ENCODE results near the gene COLQ.
"Not testable (repeated sequence)": the region's sequence is repeated elsewhere in the genome, so short reads cannot be mapped to it uniquely, and the experiment has no call there.

Gene COLQ

DNA sequence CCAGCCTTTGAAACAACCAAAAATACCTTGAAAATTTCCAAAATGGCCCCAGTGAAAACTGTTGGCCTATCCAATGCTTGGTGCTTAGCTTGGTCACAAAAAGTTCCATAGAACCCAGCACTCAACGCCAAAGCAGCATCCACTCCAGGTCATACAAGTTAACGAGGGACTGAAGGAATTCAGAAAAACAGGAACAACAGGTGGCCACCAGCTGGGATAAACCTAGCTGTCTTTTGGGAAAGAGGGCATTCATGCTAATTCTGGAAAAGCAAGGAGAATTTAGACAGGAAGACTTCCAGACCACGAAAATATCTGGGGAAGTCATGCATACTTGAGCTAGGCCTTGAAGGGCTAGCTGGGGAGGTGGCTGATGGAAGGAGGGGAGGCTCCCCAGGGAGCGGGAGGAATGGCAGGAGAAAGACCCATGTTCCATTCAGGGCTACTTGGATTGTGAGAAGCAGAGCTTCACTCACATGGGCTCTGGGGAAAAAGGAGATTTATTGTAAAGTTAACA lies 28.6 kb downstream of the COLQ start:
- no peaks in the 10 kb centered on the region for H3K36me3 ChIP-seq (ENCODE audit: control insufficient read depth, insufficient read depth, low read length)
- peaks cover 13% of the 10 kb centered on the region; the same call in 1 of the 2 replicates for H3K4me1 ChIP-seq (ENCODE audit: control insufficient read depth, insufficient read depth, low read length)
- H3K27ac ChIP-seq (ENCODE audit: low read depth, low read length), result no peak overlapping the region
- H3K27me3 ChIP-seq (ENCODE audit: control insufficient read depth, insufficient read depth, low read length), result no peaks in the 10 kb centered on the region
- no peaks in the 10 kb centered on the region for H3K9me3 ChIP-seq (ENCODE audit: control insufficient read depth, insufficient read depth, low read depth, low read length)
- no peak overlapping the region for H3K4me3 ChIP-seq (ENCODE audit: low read depth, low read length)
- H3K9ac ChIP-seq (ENCODE audit: low read length), result no peak overlapping the region

- no peak overlapping the region for H3K27ac ChIP-seq (ENCODE audit: low read depth, low read length)
- no peaks in the 10 kb centered on the region for H3K36me3 ChIP-seq (ENCODE audit: control insufficient read depth, insufficient read depth, low read length)
- no peak overlapping the region for H3K4me3 ChIP-seq (ENCODE audit: low read depth, low read length)
Measured at GRCh38 chr3:15491143-15491542, 30.4 kb downstream of the COLQ start.

GRCh38 chr3:15490158-15490557 lies 31.3 kb downstream of the COLQ start:
- Histone ChIP-seq H3K4me3 (ENCODE audit: low read depth, low read length) (no peak overlapping the region), H3K27ac (ENCODE audit: low read depth, low read length) (no peak overlapping the region), H3K4me1 (ENCODE audit: control insufficient read depth, insufficient read depth, low read length) (no peaks in the 10 kb centered on the region), H3K9ac (ENCODE audit: low read length) (no peak overlapping the region), H3K27me3 (ENCODE audit: control insufficient read depth, insufficient read depth, low read length) (no peaks in the 10 kb centered on the region), H3K36me3 (ENCODE audit: control insufficient read depth, insufficient read depth, low read length) (no peaks in the 10 kb centered on the region), H3K9me3 (ENCODE audit: control insufficient read depth, insufficient read depth, low read depth, low read length) (no peaks in the 10 kb centered on the region)

More at GRCh38 chr3:15491143-15491542, 30.4 kb downstream of the COLQ start:
- Histone ChIP-seq H3K4me1 (ENCODE audit: control insufficient read depth, insufficient read depth, low read length) (peaks cover 8% of the 10 kb centered on the region; the same call in 1 of the 2 replicates), H3K27me3 (ENCODE audit: control insufficient read depth, insufficient read depth, low read length) (no peaks in the 10 kb centered on the region), H3K9me3 (ENCODE audit: control insufficient read depth, insufficient read depth, low read depth, low read length) (no peaks in the 10 kb centered on the region), H3K9ac (ENCODE audit: low read length) (no peak overlapping the region)

- Histone ChIP-seq H3K27ac (ENCODE audit: low read depth, low read length) (no peak overlapping the region), H3K4me1 (ENCODE audit: control insufficient read depth, insufficient read depth, low read length) (no peaks in the 10 kb centered on the region), H3K9ac (ENCODE audit: low read length) (no peak overlapping the region), H3K4me3 (ENCODE audit: low read depth, low read length) (no peak overlapping the region), H3K36me3 (ENCODE audit: control insufficient read depth, insufficient read depth, low read length) (no peaks in the 10 kb centered on the region), H3K27me3 (ENCODE audit: control insufficient read depth, insufficient read depth, low read length) (no peaks in the 10 kb centered on the region), H3K9me3 (ENCODE audit: control insufficient read depth, insufficient read depth, low read depth, low read length) (no peaks in the 10 kb centered on the region)
Measured at GRCh38 chr3:15488002-15488401, 33.5 kb downstream of the COLQ start.

DNA sequence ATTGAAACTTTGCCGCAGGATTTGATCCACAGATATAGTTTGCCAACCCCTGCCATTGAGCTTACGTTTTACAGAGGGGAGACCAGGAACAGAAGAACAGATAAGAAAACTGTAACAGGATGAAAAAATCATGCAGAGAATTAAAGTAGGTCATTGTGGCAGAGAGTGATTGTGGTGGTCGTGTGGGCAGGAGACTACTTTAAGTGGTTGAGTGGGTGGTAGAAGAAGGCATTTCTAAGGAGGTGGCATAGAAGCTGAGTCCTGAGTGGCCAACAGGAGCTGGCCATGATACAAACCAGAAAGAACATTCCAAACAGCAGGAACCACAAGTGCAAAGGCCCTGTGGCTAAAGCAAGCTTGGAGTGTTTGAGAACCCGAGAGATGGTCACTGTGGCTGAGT lies 34.5 kb downstream of the COLQ start:
- Histone ChIP-seq H3K9me3 (ENCODE audit: control insufficient read depth, insufficient read depth, low read depth, low read length) (no peaks in the 10 kb centered on the region), H3K4me1 (ENCODE audit: control insufficient read depth, insufficient read depth, low read length) (no peaks in the 10 kb centered on the region), H3K36me3 (ENCODE audit: control insufficient read depth, insufficient read depth, low read length) (no peaks in the 10 kb centered on the region), H3K9ac (ENCODE audit: low read length) (no peak overlapping the region), H3K27ac (ENCODE audit: low read depth, low read length) (no peak overlapping the region), H3K27me3 (ENCODE audit: control insufficient read depth, insufficient read depth, low read length) (no peaks in the 10 kb centered on the region), H3K4me3 (ENCODE audit: low read depth, low read length) (no peak overlapping the region)

GRCh38 chr3:15486020-15486419 lies 35.5 kb downstream of the COLQ start:
- H3K9ac ChIP-seq (ENCODE audit: low read length), result no peak overlapping the region
- H3K4me1 ChIP-seq (ENCODE audit: control insufficient read depth, insufficient read depth, low read length), result no peaks in the 10 kb centered on the region
- no peaks in the 10 kb centered on the region for H3K27me3 ChIP-seq (ENCODE audit: control insufficient read depth, insufficient read depth, low read length)
- H3K36me3 ChIP-seq (ENCODE audit: control insufficient read depth, insufficient read depth, low read length), result no peaks in the 10 kb centered on the region
- no peak overlapping the region for H3K4me3 ChIP-seq (ENCODE audit: low read depth, low read length)
- H3K27ac ChIP-seq (ENCODE audit: low read depth, low read length), result no peak overlapping the region
- no peaks in the 10 kb centered on the region for H3K9me3 ChIP-seq (ENCODE audit: control insufficient read depth, insufficient read depth, low read depth, low read length)

GRCh38 chr3:15484551-15484950 lies 37.0 kb downstream of the COLQ start:
- not testable (repeated sequence) for H3K36me3 ChIP-seq (ENCODE audit: control insufficient read depth, insufficient read depth, low read length); H3K9ac ChIP-seq (ENCODE audit: low read length); H3K9me3 ChIP-seq (ENCODE audit: control insufficient read depth, insufficient read depth, low read depth, low read length); H3K4me1 ChIP-seq (ENCODE audit: control insufficient read depth, insufficient read depth, low read length); H3K27me3 ChIP-seq (ENCODE audit: control insufficient read depth, insufficient read depth, low read length); H3K27ac ChIP-seq (ENCODE audit: low read depth, low read length); H3K4me3 ChIP-seq (ENCODE audit: low read depth, low read length)

DNA sequence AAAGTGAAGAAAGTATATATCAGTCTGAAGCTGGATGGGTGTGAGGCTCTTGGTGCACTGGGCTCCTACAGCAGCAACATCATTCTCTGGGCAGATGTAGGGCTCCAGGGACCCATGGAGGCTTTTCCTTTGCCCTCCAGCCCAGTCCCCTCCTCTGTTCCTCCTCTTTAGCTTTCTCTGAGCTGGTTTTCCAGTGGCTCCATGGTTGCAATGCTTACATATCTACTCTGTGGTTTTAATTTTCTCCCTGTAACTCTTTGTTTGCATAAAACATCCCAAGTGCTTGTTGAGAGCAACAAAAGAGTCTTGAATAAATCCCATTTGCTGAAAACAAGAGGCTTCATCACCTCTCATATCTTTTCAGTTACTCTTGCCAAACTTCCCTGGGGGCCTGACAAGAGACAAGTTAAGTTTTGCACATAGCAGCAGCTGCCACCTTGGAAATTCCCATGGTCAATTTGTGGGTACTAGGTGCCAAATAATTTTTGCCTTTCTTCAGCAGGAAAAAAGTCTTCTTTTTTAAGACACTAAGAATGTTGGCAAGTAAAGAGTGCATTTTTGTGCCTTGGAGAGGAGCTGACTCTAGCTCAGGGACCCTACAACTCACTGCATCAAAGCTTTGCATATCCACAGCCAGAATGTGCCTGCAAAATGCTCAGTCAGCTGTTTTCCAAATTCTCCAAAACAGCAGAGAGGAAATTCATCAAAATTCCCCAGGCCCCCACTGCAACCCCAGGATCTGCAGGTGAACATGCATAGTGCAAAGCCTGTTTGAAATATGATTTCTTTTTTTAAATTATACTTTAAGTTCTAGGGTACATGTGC lies 41.9 kb downstream of the COLQ start:
- Histone ChIP-seq H3K27me3 (ENCODE audit: control insufficient read depth, insufficient read depth, low read length) (no peaks in the 10 kb centered on the region), H3K4me3 (ENCODE audit: low read depth, low read length) (no peak overlapping the region), H3K9ac (ENCODE audit: low read length) (no peak overlapping the region), H3K36me3 (ENCODE audit: control insufficient read depth, insufficient read depth, low read length) (no peaks in the 10 kb centered on the region), H3K4me1 (ENCODE audit: control insufficient read depth, insufficient read depth, low read length) (no peaks in the 10 kb centered on the region), H3K27ac (ENCODE audit: low read depth, low read length) (no peak overlapping the region), H3K9me3 (ENCODE audit: control insufficient read depth, insufficient read depth, low read depth, low read length) (no peaks in the 10 kb centered on the region)

- Histone ChIP-seq H3K4me1 (ENCODE audit: control insufficient read depth, insufficient read depth, low read length) (no peaks in the 10 kb centered on the region; the same call in 1 of the 2 replicates), H3K27ac (ENCODE audit: low read depth, low read length) (no peak overlapping the region), H3K27me3 (ENCODE audit: control insufficient read depth, insufficient read depth, low read length) (no peaks in the 10 kb centered on the region), H3K36me3 (ENCODE audit: control insufficient read depth, insufficient read depth, low read length) (no peaks in the 10 kb centered on the region), H3K9ac (ENCODE audit: low read length) (no peak overlapping the region), H3K9me3 (ENCODE audit: control insufficient read depth, insufficient read depth, low read depth, low read length) (no peaks in the 10 kb centered on the region), H3K4me3 (ENCODE audit: low read depth, low read length) (no peak overlapping the region)
Measured at GRCh38 chr3:15478640-15478979, 42.9 kb downstream of the COLQ start.

DNA sequence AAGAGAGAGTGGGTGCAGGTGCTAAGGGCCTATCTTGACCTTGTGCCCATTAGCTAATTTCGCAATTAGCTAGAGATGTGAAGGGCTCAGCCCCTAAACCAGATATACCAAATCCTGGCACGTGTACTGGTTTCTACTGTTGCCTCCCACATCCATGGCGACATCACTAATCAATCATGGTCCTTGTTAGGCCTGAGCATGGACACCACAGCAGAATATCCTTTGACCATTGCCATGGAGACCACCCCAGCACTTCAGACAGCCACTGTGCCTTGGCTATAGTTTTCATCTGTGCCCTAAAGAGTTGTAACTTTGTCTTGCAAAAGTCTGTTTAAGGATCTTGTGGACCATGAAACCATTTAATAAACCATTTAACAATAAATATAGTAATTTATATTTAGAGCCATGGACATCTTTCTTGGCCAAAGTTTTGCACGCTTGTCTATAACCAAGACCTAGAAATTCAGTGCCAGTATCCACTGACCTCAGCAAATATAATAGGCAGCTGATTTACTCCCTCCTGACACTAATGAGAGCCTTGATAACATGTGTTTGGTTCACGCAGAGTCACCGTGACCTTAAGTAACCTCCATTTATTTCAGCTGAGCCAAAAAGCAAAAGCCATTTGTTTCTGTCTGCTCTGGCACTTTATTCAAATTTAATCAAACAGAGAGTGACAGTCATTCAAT lies 43.4 kb downstream of the COLQ start:
- H3K27ac ChIP-seq (ENCODE audit: low read depth, low read length), result no peak overlapping the region
- H3K4me3 ChIP-seq (ENCODE audit: low read depth, low read length), result no peak overlapping the region

DNA sequence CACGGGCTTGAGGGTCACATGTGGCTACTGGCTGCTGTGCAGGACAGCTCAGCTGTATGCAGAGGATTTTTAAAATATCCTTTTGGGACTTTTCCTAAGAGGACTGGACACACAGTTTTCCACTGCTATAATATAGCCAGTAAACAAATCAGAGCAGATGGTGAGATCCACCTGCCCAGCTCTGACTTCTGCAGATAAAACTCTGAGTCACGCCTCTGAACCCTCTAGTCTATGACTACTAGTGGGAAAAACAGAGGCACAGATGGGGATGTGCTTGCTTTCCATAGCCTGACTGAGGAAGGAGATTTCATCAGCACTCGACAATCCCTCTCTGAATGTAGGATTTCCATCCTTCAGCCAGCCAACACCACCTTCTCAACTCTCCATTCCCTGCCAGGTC lies 45.1 kb downstream of the COLQ start:
- no peak overlapping the region for H3K4me3 ChIP-seq (ENCODE audit: low read depth, low read length)
- H3K9me3 ChIP-seq (ENCODE audit: control insufficient read depth, insufficient read depth, low read depth, low read length), result no peaks in the 10 kb centered on the region
- no peaks in the 10 kb centered on the region; the same call in 1 of the 2 replicates for H3K4me1 ChIP-seq (ENCODE audit: control insufficient read depth, insufficient read depth, low read length)
- no peaks in the 10 kb centered on the region for H3K36me3 ChIP-seq (ENCODE audit: control insufficient read depth, insufficient read depth, low read length)
- no peaks in the 10 kb centered on the region for H3K27me3 ChIP-seq (ENCODE audit: control insufficient read depth, insufficient read depth, low read length)
- no peak overlapping the region for H3K9ac ChIP-seq (ENCODE audit: low read length)
- H3K27ac ChIP-seq (ENCODE audit: low read depth, low read length), result no peak overlapping the region

More for the DNA sequence above, 43.4 kb downstream of the COLQ start:
- Histone ChIP-seq H3K36me3 (ENCODE audit: control insufficient read depth, insufficient read depth, low read length) (no peaks in the 10 kb centered on the region), H3K4me1 (ENCODE audit: control insufficient read depth, insufficient read depth, low read length) (no peaks in the 10 kb centered on the region; the same call in 1 of the 2 replicates), H3K9me3 (ENCODE audit: control insufficient read depth, insufficient read depth, low read depth, low read length) (no peaks in the 10 kb centered on the region), H3K9ac (ENCODE audit: low read length) (no peak overlapping the region), H3K27me3 (ENCODE audit: control insufficient read depth, insufficient read depth, low read length) (no peaks in the 10 kb centered on the region)

Data from HUES6 (cell line).